Central memory CD8-positive, alpha-beta T cell (primary cell): Measurements from ENCODE around the gene TRPV2.

Experiments used
- ATAC-seq: fragments of 150-1000 bp; cut with Tn5 transposase; replicated peaks from 2 replicates; pipeline ENCODE4 v1.10.0; 2022; ENCODE audit warnings: mild to moderate bottlenecking, moderate FRiP score, moderate number of reproducible peaks; ENCODE audit not compliant: poor library complexity, severe bottlenecking; ENCODE audit errors: extremely low read depth
- DNase-seq, 2 donors: peaks; one replicate each; pipeline ENCODE4 v3.0.0; 2021; ENCODE audit warnings: low spot score in 2 of 2
- H3K27ac Mint-ChIP-seq: one replicate; pipeline ENCODE4 v1.8.0; 2022; ENCODE audit warnings: low read depth, mild to moderate bottlenecking, moderate library complexity, mixed read lengths
- H3K27me3 Mint-ChIP-seq: one replicate; pipeline ENCODE4 v1.8.0; 2022; ENCODE audit warnings: mixed read lengths
- H3K36me3 Mint-ChIP-seq: one replicate; pipeline ENCODE4 v1.8.0; 2022; ENCODE audit warnings: mild to moderate bottlenecking, moderate library complexity, mixed read lengths; ENCODE audit not compliant: insufficient read depth
- H3K4me1 Mint-ChIP-seq: one replicate; pipeline ENCODE4 v1.8.0; 2022; ENCODE audit warnings: mixed read lengths
- H3K4me3 Mint-ChIP-seq: one replicate; pipeline ENCODE4 v1.8.0; 2022; ENCODE audit warnings: mild to moderate bottlenecking, moderate library complexity, mixed read lengths
- H3K9me3 Mint-ChIP-seq: one replicate; pipeline ENCODE4 v1.8.0; 2022; ENCODE audit warnings: mixed read lengths

TRPV2 gene

DNA sequence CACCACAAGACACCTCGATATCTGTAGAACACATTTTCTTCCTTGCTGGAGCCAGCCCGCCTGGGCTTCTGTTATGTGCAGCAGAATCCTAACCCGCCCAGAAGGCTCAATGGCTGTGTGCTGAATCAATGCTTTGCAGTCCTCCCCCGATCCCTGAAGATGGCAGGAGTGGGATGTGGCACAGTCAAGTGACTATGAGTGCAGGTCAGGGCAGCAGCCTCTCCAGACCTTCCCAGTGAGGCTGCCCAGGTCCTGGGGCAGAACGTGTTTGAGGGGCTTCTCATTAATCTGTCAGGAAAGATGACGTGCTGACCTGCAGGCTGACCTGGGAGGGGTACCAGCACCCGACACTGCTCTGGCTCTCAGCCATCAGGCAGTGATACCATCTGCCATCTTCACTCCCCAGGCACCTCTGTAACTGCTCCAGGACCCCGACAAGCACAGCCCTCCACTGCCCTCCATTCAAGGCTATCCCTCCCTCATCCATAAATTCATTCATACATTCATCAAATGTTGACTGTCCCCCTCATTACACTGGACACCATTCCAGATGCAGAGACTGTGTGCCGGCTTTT is 41.5 kb downstream of the TRPV2 start:
- Mint-ChIP-seq H3K36me3 (peaks cover 8% of the 10 kb centered on the region), H3K27ac (no peak overlapping the region), H3K4me1 (peaks cover 12% of the 10 kb centered on the region)

DNA sequence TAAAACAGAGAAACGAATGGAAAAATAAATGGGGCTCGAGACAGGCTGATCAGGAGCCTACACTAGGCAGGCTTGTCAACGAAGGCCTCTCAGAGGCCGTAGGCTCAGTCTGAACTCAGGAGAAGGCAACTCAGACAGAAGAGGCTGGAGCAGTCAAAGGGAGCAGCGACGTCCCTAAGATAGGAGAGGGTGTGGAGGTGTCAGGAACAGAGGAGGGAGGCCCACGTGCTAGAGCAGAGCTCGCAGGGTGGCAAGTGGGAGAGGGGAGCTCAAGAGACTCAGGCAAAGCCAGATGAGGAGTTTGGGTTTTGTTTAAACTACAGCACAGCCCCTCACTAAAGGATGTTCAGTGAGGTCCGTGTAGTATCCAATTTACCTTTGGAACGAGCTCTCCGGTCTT is 43.9 kb downstream of the TRPV2 start:
- Mint-ChIP-seq H3K4me3 (no peak overlapping the region), H3K27ac (no peak overlapping the region), H3K9me3 (no peaks in the 10 kb centered on the region), H3K27me3 (no peaks in the 10 kb centered on the region), H3K36me3 (peaks cover 3% of the 10 kb centered on the region), H3K4me1 (peaks cover 6% of the 10 kb centered on the region)
- ATAC-seq (no peak), DNase-seq (no peak)

More for the DNA sequence above, 41.5 kb downstream of the TRPV2 start:
- ATAC-seq (no peak), DNase-seq (no peak)
- no peaks in the 10 kb centered on the region for H3K9me3 Mint-ChIP-seq
- H3K27me3 Mint-ChIP-seq = no peaks in the 10 kb centered on the region
- H3K4me3 Mint-ChIP-seq = no peak overlapping the region

DNA sequence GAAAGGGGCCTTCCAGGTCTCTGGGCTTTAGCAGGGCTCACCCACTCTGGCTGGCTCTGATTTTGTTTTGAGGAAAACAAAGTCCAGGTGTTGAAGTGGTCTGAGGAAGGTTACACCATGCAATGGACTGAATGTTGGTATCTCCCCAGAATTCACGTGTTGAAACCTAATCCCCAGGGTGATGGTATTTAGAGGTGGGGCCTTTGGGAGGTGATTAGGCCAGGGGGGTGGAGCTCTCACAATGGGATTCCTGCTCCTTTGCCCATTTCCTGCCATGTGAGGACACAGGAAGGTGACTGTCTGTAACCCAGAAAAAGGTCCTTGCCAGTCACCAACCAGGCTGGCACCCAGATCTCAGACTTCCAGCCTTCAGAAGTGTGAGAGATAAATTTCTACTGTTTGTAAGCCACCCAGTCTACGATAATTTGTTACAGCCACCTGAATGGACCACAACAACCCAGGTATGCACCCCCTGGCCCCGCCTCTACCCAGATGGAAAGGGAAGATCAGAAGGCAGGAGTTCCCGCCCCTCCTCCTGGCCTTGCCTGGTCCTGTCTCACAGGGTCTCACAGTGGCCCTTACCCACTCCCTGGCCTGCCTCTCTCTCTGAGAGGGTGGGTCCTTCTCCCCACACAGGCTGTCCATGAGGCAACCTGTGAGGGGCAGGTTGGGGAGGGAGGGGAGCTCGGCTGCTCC is 44.6 kb downstream of the TRPV2 start:
- no peak for ATAC-seq
- Mint-ChIP-seq H3K9me3 (no peaks in the 10 kb centered on the region), H3K36me3 (peaks cover 3% of the 10 kb centered on the region), H3K27ac (no peak overlapping the region), H3K4me3 (no peak overlapping the region), H3K4me1 (peaks cover 6% of the 10 kb centered on the region), H3K27me3 (no peaks in the 10 kb centered on the region)
- DNase-seq = no peak

DNA sequence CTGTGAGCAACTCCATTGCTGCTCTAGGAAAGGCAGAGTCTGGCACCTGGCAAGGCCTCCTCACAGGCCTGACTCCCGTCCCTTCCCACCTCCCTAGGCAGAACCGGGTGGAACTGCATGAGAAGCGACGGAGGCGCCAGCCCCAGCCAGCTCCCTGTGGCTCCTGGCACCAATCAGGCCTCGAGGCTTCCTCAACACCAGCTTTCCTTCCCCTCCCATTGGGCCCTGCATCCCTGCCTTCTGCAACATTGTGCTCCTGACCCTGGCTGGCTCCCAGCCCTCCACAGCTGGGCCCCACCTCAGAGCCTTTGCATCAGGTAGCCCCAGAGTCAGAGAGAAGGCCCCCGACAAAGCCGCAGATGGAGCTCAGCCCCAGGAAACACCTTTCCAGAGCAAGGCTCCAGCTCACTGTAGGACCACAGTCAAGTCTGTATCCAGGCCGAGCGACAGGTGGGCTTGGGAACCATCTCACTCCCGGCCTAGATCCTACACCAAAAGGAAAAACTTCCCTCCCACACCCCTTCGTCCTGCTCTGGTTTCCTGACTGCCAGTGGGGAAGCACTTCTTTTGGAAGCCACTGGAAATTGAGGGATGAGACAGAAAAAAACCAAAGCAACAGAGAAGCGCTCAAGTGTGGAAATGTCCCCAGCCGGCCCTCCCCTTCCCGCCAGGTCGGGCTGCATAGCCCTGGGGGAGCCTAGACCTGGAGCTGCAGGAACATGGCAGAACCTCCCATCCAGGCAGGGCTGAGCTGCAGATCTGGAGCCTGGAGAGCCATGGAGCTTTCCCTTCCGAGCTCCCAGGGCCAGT is 45.6 kb downstream of the TRPV2 start:
- H3K4me3 Mint-ChIP-seq = no peak overlapping the region
- ATAC-seq = no peak
- H3K9me3 Mint-ChIP-seq = no peaks in the 10 kb centered on the region
- peaks cover 2% of the 10 kb centered on the region for H3K36me3 Mint-ChIP-seq
- no peaks in the 10 kb centered on the region for H3K27me3 Mint-ChIP-seq
- H3K27ac Mint-ChIP-seq = no peak overlapping the region
- peaks cover 6% of the 10 kb centered on the region for H3K4me1 Mint-ChIP-seq
- DNase-seq = no peak

DNA sequence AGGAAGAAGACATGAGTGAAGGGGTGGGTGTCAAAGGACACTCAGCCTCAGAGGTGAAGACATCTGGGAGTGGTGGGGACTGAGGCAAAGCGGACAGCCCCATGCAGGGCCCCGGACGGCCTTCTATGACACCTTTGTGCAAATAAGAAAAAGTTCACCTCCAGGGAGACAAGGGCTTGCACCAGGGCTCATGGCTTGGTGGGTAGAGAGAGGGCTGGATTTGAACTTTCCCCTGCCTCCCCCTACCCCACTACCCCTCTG is 46.2 kb downstream of the TRPV2 start:
- DNase-seq (no peak), ATAC-seq (no peak)
- H3K27ac Mint-ChIP-seq = no peak overlapping the region
- no peaks in the 10 kb centered on the region for H3K36me3 Mint-ChIP-seq
- no peak overlapping the region for H3K4me3 Mint-ChIP-seq
- H3K4me1 Mint-ChIP-seq = peaks cover 6% of the 10 kb centered on the region
- no peaks in the 10 kb centered on the region for H3K9me3 Mint-ChIP-seq
- no peaks in the 10 kb centered on the region for H3K27me3 Mint-ChIP-seq

DNA sequence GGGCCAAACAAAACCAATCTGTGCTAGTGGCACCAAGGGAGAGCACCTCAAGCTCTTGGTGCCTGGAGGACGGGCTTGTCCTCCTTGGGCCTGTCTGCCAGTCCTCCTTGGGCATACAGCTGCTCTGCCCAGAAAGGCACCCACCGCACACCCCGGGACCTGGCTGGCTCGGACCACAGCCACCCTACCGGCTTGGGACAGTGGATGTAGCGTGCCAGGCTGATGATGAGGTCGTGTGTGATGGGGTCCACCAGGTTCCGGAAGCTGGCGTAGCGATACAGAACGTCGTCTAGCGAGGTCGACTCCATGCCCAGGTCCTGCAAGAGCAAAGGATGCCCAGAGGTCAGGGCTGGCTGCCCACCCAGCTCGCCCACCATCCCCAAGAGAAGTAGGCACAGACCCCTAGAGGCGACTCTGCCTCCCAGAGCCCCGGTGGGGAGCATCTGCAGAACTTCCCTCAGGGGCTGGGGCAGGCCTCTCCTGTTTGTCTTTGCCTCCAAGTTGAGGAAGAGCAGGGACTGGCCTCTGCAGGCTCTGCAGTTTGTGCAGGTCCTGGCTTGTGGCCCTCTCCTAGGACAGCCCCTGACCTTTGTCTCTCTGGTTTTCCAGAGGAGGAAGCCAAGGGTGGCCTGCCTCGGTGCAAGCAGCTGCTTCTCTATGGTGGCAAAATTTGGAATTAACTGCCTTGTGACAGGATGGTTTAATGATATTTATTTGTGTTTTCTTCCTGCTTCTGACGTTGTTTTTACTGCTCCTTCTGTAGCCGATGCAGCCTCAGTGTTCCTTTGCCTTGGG is 46.9 kb downstream of the TRPV2 start:
- Mint-ChIP-seq H3K9me3 (no peaks in the 10 kb centered on the region), H3K4me3 (no peak overlapping the region), H3K36me3 (peaks cover under 1% of the 10 kb centered on the region), H3K4me1 (peaks cover 6% of the 10 kb centered on the region), H3K27ac (no peak overlapping the region), H3K27me3 (no peaks in the 10 kb centered on the region)
- no peak for ATAC-seq
- no peak for DNase-seq

DNA sequence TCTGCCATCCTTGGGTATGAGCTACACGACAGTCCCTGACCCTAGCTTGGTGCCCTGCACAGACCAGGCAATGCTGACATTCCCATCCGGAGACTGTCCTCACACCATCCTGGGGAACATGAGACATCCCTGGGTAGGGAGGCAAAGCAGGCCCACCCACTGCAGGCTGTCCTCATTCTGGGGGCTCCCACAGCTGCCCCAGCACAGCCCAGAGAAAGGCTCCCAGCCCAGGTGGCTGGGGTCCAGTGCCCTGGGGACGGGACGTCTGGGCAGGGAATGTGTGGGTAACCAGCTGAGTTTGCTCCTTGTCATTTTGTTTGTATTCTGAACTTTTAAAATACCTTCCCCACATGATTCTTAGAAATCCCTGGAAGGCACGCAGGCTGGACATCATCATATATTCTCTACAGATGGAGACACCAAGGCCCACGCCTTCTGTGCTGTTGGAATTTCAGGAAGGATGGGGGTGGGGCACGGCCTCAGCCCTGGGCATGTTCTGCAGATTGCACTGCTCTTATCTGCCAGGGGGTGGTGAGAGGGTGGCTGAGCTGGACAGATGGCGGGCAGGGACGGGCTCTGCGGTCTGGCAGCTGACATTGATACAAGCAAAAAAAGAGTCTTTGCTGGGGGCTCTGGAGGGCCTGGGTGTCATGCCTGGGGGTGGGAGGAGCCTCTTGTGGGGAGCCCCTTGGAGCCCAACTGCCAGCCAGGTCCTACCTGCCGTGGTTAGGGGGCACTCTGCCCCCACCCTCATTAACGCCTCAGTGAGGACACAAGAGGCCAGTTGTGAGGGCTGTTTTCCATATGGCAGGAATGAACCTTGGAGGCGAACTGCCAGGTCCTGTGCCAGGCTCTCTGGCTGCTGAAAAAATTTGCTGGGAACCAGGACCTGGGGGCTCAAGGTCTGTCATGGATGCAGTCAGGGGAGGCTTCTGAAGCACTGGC is 48.3 kb downstream of the TRPV2 start:
- Mint-ChIP-seq H3K9me3 (no peaks in the 10 kb centered on the region), H3K36me3 (peaks cover 2% of the 10 kb centered on the region), H3K4me1 (peaks cover 6% of the 10 kb centered on the region), H3K27ac (no peak overlapping the region), H3K4me3 (no peak overlapping the region), H3K27me3 (no peaks in the 10 kb centered on the region)
- no peak for ATAC-seq
- no peak for DNase-seq

DNA sequence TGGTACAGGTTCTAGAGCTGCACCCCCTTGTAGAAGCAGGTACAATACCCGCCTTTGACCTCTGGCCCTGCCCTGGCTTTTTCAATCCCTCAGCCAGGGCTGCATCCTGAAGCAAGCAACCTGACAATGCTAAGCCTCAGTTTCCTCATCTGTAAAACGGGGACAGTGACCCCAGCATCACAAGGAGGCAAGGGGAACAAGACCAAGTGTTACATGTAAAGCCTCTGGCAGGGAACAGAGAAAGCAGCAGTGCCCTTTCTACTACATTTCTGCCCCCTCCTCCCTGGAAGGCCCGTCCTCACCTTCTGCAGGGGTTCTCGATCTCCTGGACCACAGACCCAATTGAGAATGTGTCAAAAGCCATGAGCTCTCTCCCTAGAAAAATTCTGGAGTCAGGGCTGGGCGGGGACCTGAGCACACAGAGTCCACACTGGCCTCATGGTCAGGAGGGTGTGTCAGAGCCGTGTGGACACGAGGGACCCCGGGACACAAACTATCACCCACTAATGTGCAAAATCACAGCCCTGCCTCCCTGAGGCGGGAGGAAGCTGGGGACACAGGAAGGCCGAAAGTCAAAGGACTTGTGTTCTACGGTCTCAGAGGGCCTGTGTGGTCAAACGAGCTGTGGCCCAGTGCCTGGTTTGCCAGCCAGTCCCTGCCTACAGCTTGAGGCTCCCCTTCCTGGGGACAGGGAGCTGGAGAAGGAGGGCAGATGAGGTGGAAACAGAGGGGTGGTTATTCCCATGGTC is 49.1 kb downstream of the TRPV2 start:
- Mint-ChIP-seq H3K4me3 (no peak overlapping the region), H3K9me3 (no peaks in the 10 kb centered on the region), H3K27ac (no peak overlapping the region), H3K4me1 (peaks cover 6% of the 10 kb centered on the region), H3K36me3 (peaks cover 2% of the 10 kb centered on the region), H3K27me3 (no peaks in the 10 kb centered on the region)
- no peak for ATAC-seq
- DNase-seq = no peak

DNA sequence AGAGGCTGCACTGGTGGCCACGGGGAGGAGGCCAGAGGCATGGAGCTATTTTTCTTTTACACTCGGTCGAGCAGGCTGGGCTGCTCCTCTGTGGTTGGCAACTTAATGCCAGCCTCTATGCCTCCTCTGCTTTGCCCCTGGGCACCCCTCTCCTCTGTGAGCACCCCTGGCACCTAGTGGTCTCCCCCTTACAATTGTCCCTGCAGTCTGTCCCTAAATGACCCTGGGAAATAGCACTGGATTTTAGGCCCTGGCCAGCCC is 49.6 kb downstream of the TRPV2 start:
- Mint-ChIP-seq H3K4me1 (peaks cover 6% of the 10 kb centered on the region), H3K4me3 (no peak overlapping the region), H3K36me3 (peaks cover 2% of the 10 kb centered on the region), H3K27me3 (no peaks in the 10 kb centered on the region), H3K27ac (no peak overlapping the region), H3K9me3 (no peaks in the 10 kb centered on the region)
- DNase-seq (no peak), ATAC-seq (no peak)

DNA sequence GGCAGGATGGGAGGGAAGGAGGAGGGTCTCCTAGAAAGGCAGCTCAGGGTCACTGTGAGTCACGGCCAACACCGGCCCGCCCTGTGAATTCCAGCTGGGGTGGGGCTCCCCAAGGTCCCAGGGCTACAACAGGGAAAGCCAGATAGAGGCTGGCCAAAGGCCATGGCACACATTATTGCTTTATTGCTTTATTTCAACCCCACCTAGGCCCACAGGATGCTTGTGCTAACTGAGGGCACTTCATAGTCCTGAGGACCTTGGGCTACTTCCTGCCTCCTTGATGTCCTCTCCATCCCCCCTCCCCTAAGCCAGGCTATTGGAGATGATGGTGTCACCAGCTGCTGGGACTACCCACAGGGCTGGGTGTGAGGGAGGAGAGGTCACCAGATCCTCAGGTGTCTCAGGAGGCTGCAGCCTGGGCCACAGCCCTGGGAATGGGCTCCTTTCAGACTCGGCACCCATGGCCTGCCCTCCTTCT is 50.5 kb downstream of the TRPV2 start:
- Mint-ChIP-seq H3K4me1 (no peaks in the 10 kb centered on the region), H3K4me3 (no peak overlapping the region), H3K36me3 (peaks cover 2% of the 10 kb centered on the region), H3K27ac (no peak overlapping the region), H3K27me3 (no peaks in the 10 kb centered on the region), H3K9me3 (no peaks in the 10 kb centered on the region)
- ATAC-seq (no peak), DNase-seq (no peak)

DNA sequence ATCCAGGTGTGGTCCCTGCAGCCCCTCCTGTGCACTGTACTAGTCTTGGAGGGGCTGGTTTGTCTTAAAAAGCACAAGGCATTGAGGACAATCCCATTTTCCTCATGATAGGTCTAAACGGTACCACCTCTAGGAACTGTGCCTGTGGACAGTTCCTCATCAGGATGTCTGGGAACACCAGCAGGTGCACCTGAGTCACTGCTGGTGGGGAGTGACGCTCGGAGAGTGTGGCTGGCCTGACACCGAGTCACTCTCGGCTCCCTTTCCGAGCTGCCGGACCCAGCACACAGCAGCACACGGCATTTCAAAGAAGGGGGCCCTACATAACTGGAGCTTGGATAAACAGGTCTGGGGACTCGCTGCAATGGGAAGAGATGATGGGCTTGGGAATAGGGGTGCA is 51.0 kb downstream of the TRPV2 start:
- H3K27me3 Mint-ChIP-seq = no peaks in the 10 kb centered on the region
- ATAC-seq = no peak
- H3K9me3 Mint-ChIP-seq = no peaks in the 10 kb centered on the region

More for the DNA sequence above, 51.0 kb downstream of the TRPV2 start:
- Mint-ChIP-seq H3K4me1 (no peaks in the 10 kb centered on the region), H3K27ac (no peak overlapping the region), H3K4me3 (no peak overlapping the region), H3K36me3 (peaks cover 2% of the 10 kb centered on the region)
- DNase-seq = no peak
